ENCODE data around the gene STX16.
A peak's percentile ranks its signal among the peaks of the same experiment; 100 is the strongest.

STX16 gene, protein sequence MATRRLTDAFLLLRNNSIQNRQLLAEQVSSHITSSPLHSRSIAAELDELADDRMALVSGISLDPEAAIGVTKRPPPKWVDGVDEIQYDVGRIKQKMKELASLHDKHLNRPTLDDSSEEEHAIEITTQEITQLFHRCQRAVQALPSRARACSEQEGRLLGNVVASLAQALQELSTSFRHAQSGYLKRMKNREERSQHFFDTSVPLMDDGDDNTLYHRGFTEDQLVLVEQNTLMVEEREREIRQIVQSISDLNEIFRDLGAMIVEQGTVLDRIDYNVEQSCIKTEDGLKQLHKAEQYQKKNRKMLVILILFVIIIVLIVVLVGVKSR

DNA sequence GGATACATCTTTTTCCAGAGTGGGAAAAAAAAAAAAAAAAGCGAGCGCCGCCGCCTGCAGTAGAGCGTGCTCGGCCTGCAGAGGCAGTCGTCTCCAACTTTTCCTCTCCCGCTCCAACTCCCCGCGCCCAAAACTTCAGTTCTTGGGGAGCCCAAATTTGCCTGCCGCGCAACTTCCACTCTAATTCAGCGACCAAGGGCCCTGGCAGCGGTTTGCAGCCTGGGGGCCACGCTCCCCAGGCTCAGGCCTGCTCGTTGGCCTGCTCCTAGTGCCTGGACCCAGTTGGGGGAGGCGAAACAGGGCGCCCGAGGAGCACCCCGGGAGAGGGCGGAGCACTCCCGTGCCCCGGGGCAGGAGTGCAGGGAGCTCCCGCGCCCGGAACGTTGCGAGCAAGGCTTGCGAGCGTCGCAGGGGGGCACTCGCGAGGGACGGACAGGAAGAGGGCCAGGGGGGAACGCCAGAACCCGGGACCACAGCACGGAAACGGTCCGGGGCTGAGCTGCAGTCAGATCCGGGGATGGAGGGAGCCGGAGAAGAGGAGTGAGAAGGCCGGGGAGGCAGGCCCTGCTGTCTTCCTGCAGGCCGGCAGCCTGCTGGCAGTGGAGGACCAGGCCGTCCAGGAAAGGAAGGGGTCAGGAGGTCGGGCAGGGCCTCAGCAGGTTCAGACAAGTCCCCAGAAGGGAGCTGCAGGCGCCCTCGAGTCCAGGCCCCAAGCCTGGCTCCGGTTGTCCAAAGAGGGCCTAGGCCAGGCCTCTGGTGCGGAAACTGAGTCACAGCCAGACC lies at the start of gene STX16:
Gene STX16 (plus strand): TSS at position 508 of the 783 bp plus-strand sequence. CDS start 724 bp downstream, outside the sequence.
- peak; percentile 95 for DNase-seq
- H3K9me3 Mint-ChIP-seq: no peaks in the 10 kb centered on the region
- H3K4me3 Mint-ChIP-seq: peak within 1 kb of the TSS; percentile 98
- H3K4me1 Mint-ChIP-seq (ENCODE audit: low read depth): peaks cover 33% of the 10 kb centered on the region
- H3K27ac Mint-ChIP-seq: peak within 1 kb of the TSS; percentile 99
- no peaks in the 10 kb centered on the region for H3K27me3 Mint-ChIP-seq
- peaks cover 42% of the 10 kb centered on the region for H3K36me3 Mint-ChIP-seq (ENCODE audit: low read depth)

DNA sequence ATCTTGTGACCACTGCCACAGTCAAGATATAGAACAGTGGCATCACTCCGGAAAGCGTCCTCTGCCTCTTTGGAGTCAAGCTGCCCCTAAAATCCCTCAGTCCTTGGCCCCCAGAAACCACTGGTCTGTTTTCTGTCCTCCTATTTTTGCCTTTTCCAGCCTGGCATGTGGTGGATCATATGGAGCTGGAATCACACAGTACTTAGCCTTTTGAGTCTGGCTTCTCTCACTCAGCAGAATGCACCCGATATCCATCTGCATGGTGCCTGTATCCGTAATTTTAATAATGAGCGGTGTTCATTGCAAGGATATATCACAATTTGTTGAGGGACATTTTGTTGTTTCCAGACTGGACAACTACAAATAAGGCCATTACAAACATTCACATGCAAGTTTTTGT lies 49.0 kb upstream of the STX16 start:
- no peak for DNase-seq
- no peak overlapping the region for H3K27ac Mint-ChIP-seq
- H3K36me3 Mint-ChIP-seq (ENCODE audit: low read depth): no peaks in the 10 kb centered on the region
- H3K9me3 Mint-ChIP-seq: peaks cover 3% of the 10 kb centered on the region
- H3K27me3 Mint-ChIP-seq: peaks cover under 1% of the 10 kb centered on the region
- H3K4me3 Mint-ChIP-seq: no peak overlapping the region
- no peaks in the 10 kb centered on the region for H3K4me1 Mint-ChIP-seq (ENCODE audit: low read depth)

DNA sequence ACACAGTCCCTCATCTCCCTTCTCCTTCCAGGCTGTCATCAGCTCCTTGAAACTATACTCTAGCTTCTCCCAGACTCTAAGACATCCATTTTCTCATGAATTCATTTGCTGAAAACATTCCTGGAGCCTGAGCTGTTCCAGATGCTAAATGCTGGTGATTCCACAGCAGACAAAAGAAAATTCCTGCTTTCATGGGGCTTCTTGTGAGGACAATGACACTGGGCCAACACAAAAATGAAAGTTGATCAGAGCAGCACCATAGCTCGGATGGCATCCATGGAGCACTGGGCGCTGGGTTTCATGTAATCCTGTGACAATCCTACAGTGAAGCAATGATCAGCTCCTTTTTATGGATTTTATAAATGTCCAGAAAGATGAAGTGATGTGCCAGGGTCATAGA lies 47.4 kb upstream of the STX16 start:
- H3K27me3 Mint-ChIP-seq: no peaks in the 10 kb centered on the region
- no peak overlapping the region for H3K4me3 Mint-ChIP-seq
- no peak for DNase-seq
- peaks cover 3% of the 10 kb centered on the region for H3K9me3 Mint-ChIP-seq
- no peaks in the 10 kb centered on the region for H3K4me1 Mint-ChIP-seq (ENCODE audit: low read depth)
- H3K27ac Mint-ChIP-seq: no peak overlapping the region
- no peaks in the 10 kb centered on the region for H3K36me3 Mint-ChIP-seq (ENCODE audit: low read depth)

DNA sequence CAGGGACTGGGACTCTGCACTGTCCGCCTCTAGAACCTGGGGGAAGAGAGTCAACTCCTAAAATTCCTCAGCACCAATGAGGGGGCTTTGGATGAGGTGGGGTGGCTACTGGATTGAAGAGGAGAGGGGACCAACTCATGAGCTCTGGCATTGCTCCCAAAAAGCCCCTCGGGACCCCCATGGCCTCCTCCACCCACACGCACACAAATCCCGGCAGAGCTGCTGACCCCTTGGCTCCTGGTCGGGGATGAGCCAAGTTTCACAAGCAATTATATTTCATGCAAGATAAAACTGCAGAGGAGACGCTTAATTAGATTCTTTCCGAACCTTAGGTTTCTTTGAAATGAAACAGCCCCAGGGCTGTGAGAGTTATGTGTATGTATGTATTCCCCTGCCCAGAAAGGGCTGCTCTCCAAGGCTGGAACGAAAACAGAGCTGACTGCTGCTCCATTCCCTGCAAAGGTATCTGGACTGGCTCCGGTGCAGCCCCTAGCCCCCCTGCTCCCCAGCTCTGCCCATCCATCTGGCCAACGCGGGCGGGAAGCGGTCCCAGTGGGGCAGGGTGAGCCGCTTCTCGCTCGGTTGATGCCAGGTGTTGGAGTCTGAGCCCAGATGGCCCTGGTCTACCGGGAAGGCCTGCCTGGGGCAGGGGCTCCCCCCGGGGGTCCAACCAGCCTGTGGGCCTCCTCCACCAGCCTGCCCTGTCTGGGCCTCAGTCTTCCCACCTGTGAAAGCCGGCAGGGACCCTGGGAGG lies 46.8 kb upstream of the STX16 start:
- Mint-ChIP-seq H3K4me3 (no peak overlapping the region), H3K4me1 (ENCODE audit: low read depth) (no peaks in the 10 kb centered on the region), H3K36me3 (ENCODE audit: low read depth) (no peaks in the 10 kb centered on the region), H3K9me3 (peaks cover 3% of the 10 kb centered on the region), H3K27me3 (no peaks in the 10 kb centered on the region), H3K27ac (no peak overlapping the region)
- DNase-seq: no peak

DNA sequence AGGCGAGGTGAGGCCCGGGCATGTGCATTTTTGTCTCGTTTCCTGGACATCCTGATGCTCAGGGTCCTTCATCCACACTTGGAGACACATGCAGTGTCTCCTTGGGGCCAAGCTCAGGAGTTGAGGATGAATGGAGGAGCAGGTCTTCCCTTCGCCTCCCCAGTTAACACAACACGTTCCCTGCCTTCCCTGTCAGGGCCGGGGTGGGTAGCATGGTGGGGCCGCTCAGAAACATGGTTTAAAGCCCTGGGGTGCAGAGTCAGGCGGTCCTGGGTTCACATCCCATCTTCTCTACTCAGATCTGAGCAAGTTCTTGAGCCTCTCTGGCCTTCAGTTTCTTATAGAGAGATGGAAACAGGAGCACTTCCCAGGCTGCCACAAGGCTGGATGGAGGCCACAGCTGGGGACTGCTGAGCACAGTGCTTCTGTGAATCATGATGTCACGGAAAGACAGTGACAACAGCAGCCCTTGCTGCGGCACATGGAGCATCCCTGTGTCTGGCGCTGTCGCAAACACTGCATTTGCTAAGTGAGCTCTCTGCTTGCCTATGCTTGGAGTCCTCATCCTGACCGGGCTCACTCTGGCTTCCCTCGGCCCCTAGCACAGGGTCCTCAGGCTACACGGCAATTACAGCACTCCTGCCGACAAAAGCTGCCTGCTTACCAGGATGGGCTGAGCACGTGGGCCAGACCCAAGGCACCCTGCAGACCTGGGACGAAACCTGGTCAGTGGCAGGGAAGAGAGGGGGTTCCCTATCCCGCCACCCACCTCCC lies 45.6 kb upstream of the STX16 start:
- Mint-ChIP-seq H3K27me3 (no peaks in the 10 kb centered on the region), H3K36me3 (ENCODE audit: low read depth) (no peaks in the 10 kb centered on the region), H3K4me3 (no peak overlapping the region), H3K9me3 (peaks cover 3% of the 10 kb centered on the region), H3K27ac (no peak overlapping the region), H3K4me1 (ENCODE audit: low read depth) (no peaks in the 10 kb centered on the region)
- no peak for DNase-seq

DNA sequence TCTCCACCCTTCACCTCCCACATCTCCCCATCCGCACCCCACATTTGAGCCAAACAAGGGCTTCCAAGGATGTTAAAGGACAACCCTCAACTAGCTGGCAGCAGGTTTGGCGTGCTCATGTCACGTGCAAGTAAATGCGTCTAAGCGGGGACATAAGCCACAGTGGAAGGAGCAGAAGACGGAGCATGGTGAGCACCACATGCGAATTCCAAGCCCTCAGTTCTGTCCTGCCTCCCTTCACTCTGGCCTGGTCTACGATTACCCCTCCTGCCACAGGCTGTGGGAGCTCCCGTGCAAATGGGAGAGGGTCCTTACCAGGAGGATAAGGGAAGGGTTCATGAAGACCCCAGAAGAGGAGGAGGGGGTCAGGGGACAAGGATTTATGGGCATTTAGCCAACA lies 44.9 kb upstream of the STX16 start:
- no peak overlapping the region for H3K4me3 Mint-ChIP-seq
- H3K27ac Mint-ChIP-seq: no peak overlapping the region
- no peaks in the 10 kb centered on the region for H3K27me3 Mint-ChIP-seq
- peaks cover 3% of the 10 kb centered on the region for H3K9me3 Mint-ChIP-seq
- no peak for DNase-seq
- no peaks in the 10 kb centered on the region for H3K4me1 Mint-ChIP-seq (ENCODE audit: low read depth)
- H3K36me3 Mint-ChIP-seq (ENCODE audit: low read depth): no peaks in the 10 kb centered on the region

DNA sequence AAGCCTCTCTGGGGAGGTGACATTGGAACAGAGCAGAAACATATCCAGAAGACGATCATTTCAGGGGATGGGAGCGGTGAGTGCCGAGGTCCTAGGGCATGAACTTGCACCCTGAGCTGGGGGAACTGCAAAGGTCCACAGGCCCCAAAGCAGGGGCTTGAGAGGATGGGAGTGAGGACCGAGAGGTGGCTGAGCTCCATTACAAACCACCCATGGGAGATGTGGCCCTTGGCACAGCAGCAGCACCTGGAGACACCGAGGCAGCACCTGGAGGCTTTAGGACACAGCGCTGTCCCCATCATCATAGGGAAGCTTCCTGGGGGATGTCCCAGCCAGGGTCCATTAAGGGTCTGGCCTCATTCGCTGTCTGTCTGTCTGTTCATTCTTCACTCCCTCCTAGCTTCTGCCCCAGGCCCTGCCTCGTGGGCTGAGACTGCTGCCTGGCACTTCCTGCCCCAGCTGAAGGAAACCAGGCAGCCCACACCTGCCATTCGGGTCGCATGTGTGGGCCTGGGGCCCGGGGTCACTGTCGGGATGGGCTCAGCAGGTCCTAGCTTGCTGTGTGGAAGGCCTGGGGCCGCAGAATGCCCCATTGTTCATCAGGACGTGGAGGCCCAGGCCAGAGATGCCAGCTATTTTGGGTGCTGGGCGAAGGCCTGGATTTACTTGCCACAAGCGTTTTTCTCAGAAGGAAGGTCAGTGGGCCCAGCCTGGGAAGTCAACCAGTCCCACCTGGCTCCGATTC lies 42.8 kb upstream of the STX16 start:
- Mint-ChIP-seq H3K4me1 (ENCODE audit: low read depth) (no peaks in the 10 kb centered on the region), H3K27ac (no peak overlapping the region), H3K9me3 (peaks cover 3% of the 10 kb centered on the region)

DNA sequence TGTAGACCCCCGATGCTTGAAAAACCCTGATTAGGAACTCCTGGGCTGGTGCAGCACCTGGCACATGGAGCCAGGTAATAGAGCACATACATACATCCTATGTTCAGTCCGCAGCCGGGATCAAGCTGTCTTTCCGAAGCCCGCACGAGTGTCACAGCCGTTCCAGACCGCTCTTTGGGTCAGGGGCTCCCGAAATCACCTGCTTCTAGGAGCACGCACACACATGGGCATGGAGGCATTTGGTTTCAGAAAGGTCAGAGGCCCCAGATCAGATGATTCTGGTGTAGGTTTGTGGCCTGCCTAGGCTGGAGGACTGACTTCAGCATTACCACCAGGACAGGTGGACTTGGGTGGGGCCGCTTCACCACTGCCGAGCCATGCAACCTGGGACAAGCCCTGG lies 42.1 kb upstream of the STX16 start:
- H3K27me3 Mint-ChIP-seq: no peaks in the 10 kb centered on the region
- no peak for DNase-seq
- no peak overlapping the region for H3K4me3 Mint-ChIP-seq
- H3K27ac Mint-ChIP-seq: no peak overlapping the region
- H3K9me3 Mint-ChIP-seq: no peaks in the 10 kb centered on the region
- no peaks in the 10 kb centered on the region for H3K4me1 Mint-ChIP-seq (ENCODE audit: low read depth)
- no peaks in the 10 kb centered on the region for H3K36me3 Mint-ChIP-seq (ENCODE audit: low read depth)

More for the DNA sequence above, 42.8 kb upstream of the STX16 start:
- no peaks in the 10 kb centered on the region for H3K36me3 Mint-ChIP-seq (ENCODE audit: low read depth)
- no peak overlapping the region for H3K4me3 Mint-ChIP-seq
- no peaks in the 10 kb centered on the region for H3K27me3 Mint-ChIP-seq
- no peak for DNase-seq

DNA sequence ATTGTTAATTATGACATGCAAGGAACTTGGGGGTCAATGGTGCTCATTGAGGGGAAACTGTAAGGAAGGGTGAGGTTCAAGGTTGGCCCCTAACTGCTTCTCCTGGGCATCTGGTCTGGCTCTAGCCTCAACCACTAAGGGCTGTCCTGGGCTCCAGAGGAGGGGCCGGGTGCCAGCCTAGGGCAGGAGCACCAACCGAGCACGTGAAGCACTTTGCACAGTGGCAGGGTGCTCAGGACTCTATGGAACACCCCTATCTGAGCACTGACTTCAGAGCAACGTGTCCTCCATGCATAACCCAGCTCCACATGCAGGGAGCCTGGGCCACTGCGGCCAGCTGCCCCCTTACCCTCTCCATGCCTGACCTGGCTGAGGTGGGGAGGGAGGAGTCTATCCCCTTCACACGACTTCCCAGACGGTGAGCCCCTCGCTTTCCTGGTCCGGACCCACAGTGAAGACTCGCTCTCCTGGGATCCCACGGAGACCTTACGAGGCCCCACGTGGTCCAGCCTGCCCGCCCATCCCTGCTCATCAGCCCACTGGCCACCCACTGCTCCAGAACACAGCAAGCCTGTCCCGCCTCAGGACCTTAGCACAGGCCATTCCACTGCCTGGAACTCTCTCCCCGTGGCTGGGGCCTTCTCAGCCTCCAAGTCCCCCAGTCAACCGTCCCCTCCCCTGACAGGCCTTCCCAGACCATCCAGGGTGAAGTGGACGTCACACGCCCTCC lies 40.8 kb upstream of the STX16 start:
- Mint-ChIP-seq H3K4me3 (no peak overlapping the region), H3K27ac (no peak overlapping the region), H3K4me1 (ENCODE audit: low read depth) (no peaks in the 10 kb centered on the region), H3K9me3 (no peaks in the 10 kb centered on the region), H3K36me3 (ENCODE audit: low read depth) (no peaks in the 10 kb centered on the region), H3K27me3 (no peaks in the 10 kb centered on the region)
- no peak for DNase-seq

DNA sequence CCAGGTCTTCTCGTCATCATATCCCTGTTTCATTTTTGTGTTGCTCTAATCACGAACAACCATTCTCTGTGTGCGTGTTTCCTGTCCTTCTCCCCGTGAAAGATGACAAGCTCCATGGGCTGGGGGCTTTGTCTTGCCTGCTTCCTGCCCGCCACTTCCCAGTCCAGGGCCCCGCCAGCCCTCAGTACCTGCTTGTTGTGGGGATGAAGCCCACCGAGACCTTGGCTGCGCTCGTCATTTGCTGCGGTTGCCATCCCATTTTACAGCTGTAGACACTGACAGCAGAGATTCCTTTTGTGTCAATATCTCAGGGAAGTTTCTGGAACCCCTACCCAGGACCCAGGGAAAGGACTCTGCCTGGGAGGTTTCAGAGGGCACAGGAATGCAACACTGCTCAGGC lies 40.3 kb upstream of the STX16 start:
- no peak for DNase-seq
- no peaks in the 10 kb centered on the region for H3K9me3 Mint-ChIP-seq
- no peak overlapping the region for H3K27ac Mint-ChIP-seq
- H3K4me1 Mint-ChIP-seq (ENCODE audit: low read depth): no peaks in the 10 kb centered on the region
- no peak overlapping the region for H3K4me3 Mint-ChIP-seq
- no peaks in the 10 kb centered on the region for H3K36me3 Mint-ChIP-seq (ENCODE audit: low read depth)
- H3K27me3 Mint-ChIP-seq: no peaks in the 10 kb centered on the region

DNA sequence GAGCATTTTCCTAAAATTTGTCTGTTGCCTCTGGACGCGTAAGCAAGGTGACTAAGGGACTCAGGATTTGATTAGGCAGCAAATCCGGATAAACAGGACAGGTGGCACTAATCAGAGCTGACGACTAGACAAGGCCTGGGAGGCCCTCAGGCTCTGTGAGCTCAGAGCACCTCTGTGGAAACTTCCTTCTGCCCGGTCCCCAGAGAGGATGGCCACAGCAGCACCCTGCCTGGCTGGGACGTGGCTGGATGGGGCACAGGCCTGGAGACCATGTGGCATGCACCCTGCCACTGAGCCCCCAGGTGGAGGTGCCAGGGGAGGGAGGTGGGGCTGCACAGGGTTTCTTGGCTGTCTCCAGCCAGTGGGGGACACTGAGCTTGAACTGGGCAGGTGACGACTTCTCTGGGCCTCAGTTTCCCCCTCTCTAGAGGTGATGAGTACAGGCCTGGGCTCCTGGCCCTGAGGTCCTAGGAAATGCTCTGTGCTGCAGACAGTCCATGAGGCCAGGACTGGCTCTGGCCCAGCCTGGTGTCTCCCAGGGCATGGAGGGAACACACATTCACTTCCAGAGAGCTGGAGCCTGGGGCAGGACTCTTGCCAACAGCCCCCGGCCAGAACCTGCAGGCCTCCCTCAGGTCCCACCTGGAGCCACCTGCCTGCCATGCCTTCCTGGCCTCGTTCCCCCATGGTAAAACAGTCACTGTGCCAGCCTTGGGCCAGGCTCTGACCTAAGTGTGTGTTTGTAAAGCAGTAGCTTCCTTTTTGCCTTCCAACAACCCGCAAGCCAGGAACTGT lies 39.6 kb upstream of the STX16 start:
- no peaks in the 10 kb centered on the region for H3K36me3 Mint-ChIP-seq (ENCODE audit: low read depth)
- H3K27me3 Mint-ChIP-seq: no peaks in the 10 kb centered on the region
- H3K27ac Mint-ChIP-seq: no peak overlapping the region
- no peaks in the 10 kb centered on the region for H3K4me1 Mint-ChIP-seq (ENCODE audit: low read depth)
- no peak overlapping the region for H3K4me3 Mint-ChIP-seq
- DNase-seq: no peak
- no peaks in the 10 kb centered on the region for H3K9me3 Mint-ChIP-seq

DNA sequence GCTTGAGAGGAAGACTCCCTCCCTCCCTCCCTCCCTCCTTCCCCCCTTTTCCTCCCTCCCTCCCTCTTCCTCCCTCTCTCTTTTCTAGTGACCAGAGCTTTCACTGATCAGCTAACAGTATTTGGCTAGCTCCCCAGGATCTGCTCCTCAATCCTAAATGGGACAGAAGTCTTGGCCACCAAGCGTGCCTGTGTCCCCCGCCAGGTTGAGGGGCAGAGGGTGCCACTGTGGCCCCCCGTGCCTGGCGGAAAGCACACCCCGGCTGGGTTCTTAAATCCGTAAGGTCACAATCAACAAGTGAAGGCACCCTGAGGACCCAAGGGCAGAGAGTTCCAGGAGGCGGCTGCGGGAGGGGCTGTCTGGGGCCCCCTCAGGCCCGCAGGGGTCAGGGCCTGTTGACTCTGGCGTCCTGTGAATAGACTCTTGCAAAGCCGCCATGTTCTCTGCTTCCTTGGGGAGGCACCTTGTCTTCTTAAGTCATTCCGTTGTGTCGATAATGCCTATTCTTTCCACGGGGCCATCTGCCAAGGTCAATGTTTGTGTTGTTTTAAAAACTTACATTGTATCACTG lies 38.9 kb upstream of the STX16 start:
- H3K4me3 Mint-ChIP-seq: no peak overlapping the region
- DNase-seq: no peak
- H3K9me3 Mint-ChIP-seq: no peaks in the 10 kb centered on the region
- H3K4me1 Mint-ChIP-seq (ENCODE audit: low read depth): no peaks in the 10 kb centered on the region
- peaks cover under 1% of the 10 kb centered on the region for H3K27me3 Mint-ChIP-seq
- no peaks in the 10 kb centered on the region for H3K36me3 Mint-ChIP-seq (ENCODE audit: low read depth)
- no peak overlapping the region for H3K27ac Mint-ChIP-seq
